Colonic mucosa (tissue), 4 donors: ENCODE data around the gene SPRED1. TPM values are rescaled to one million over a fixed set of nuclear protein-coding genes. Genes with fewer than 3 reads are reported as not detected.

ENCODE experiments used
- DNase-seq: peaks from one replicate; pipeline ENCODE4 v3.0.0-alpha.2; 2020
- H3K27ac ChIP-seq: fragments of 200-600 bp; one replicate; pipeline ENCODE4 v1.8.0; 2021
- H3K27me3 ChIP-seq: fragments of 200-600 bp; one replicate; pipeline ENCODE4 v1.8.0; 2021
- H3K36me3 ChIP-seq: fragments of 200-600 bp; one replicate; pipeline ENCODE4 v1.8.0; 2021
- H3K4me1 ChIP-seq: fragments of 200-600 bp; one replicate; pipeline ENCODE4 v1.8.0; 2021; ENCODE audit warnings: mild to moderate bottlenecking
- H3K4me3 ChIP-seq: fragments of 200-600 bp; one replicate; pipeline ENCODE4 v1.8.0; 2021
- H3K9ac ChIP-seq, 2 donors: one replicate each; pipeline ENCODE4 v1.7.0; 2013; ENCODE audit warnings: control low read depth in 2 of 2, low read depth in 2 of 2, low read length in 2 of 2
- H3K9me3 ChIP-seq: fragments of 200-600 bp; one replicate; pipeline ENCODE4 v1.8.0; 2021
- CTCF ChIP-seq: fragments of 200-600 bp; IDR thresholded peaks from one replicate; pipeline ENCODE4 v1.8.0; 2022; ENCODE audit warnings: antibody characterized with exemption, mild to moderate bottlenecking
- intact Hi-C: fragments of 100-400 bp; cut with DNase I; formaldehyde crosslinking; loops from one replicate; pipeline ENCODE4 v1.14.1; 2022
- total RNA-seq, 2 donors: library from RNA; stranded (reverse); fragmentation: NEBNext Ultra II Directional in 1 of 2; extraction: Animal tissue kit (Norgen Biotek cat#: 25700) in 1 of 2; gene quantifications; one replicate each; pipeline ENCODE4 v1.2.1, GENCODE V29; 2021
- donor health status: healthy.
- donor health status: DM: no; HTN: no; CAD: no.
- donor health status: DM: no; HTN: no; CAD: no.

The SPRED1 gene
- total RNA-seq, result 10 to 100 TPM; 26.8 to 28.0 TPM

GRCh38 chr15:38252481-38253350 is at the start of gene SPRED1:
Gene SPRED1, plus strand, starts transcription at chr15:38252836. Its CDS starts 350 bp downstream, at chr15:38253186.
- H3K4me3 ChIP-seq, result peak within 1 kb of the TSS; percentile 75
- no peaks in the 10 kb centered on the region for H3K9me3 ChIP-seq
- intact Hi-C loops, result loop anchor here (10.0 kb wide), 2 partner anchors 102 to 178 kb away; no protein-coding TSS in a partner anchor
- H3K36me3 ChIP-seq, result no peaks in the 10 kb centered on the region
- peak within 1 kb of the TSS; percentile 90 to 92 for H3K9ac ChIP-seq
- no peaks in the 10 kb centered on the region for H3K4me1 ChIP-seq
- peak within 1 kb of the TSS; percentile 99 for H3K27ac ChIP-seq
- H3K27me3 ChIP-seq, result no peaks in the 10 kb centered on the region
- peak; percentile 70 for DNase-seq
- TF ChIP-seq CTCF, result no peak

- H3K4me1 ChIP-seq, result peaks cover 5% of the 10 kb centered on the region
- intact Hi-C loops, result no loop called here
- no peaks in the 10 kb centered on the region for H3K27me3 ChIP-seq
- no peak overlapping the region for H3K4me3 ChIP-seq
- H3K9ac ChIP-seq, result no peak overlapping the region
- no peak for DNase-seq
- no peaks in the 10 kb centered on the region for H3K9me3 ChIP-seq
- no peaks in the 10 kb centered on the region for H3K36me3 ChIP-seq
- H3K27ac ChIP-seq, result no peak overlapping the region
- TF ChIP-seq CTCF, result no peak
Measured at GRCh38 chr15:38205526-38206272, 46.9 kb upstream of the SPRED1 start.

GRCh38 chr15:38207621-38208020 is 45.0 kb upstream of the SPRED1 start:
- H3K4me1 ChIP-seq, result peaks cover 10% of the 10 kb centered on the region
- no peak overlapping the region for H3K9ac ChIP-seq
- intact Hi-C loops, result no loop called here
- H3K27me3 ChIP-seq, result no peaks in the 10 kb centered on the region
- H3K36me3 ChIP-seq, result no peaks in the 10 kb centered on the region
- no peak for TF ChIP-seq CTCF
- DNase-seq, result no peak
- no peaks in the 10 kb centered on the region for H3K9me3 ChIP-seq
- H3K27ac ChIP-seq, result no peak overlapping the region
- no peak overlapping the region for H3K4me3 ChIP-seq

- no peak for TF ChIP-seq CTCF
- Histone ChIP-seq H3K4me3 (no peak overlapping the region), H3K36me3 (no peaks in the 10 kb centered on the region), H3K4me1 (peaks cover 15% of the 10 kb centered on the region), H3K27me3 (no peaks in the 10 kb centered on the region), H3K9ac (no peak overlapping the region), H3K27ac (no peak overlapping the region), H3K9me3 (no peaks in the 10 kb centered on the region)
- intact Hi-C loops, result no loop called here
- DNase-seq, result no peak
Measured at GRCh38 chr15:38208206-38208605, 44.4 kb upstream of the SPRED1 start.

GRCh38 chr15:38208779-38209178 is 43.9 kb upstream of the SPRED1 start:
- Histone ChIP-seq H3K36me3 (no peaks in the 10 kb centered on the region), H3K27me3 (no peaks in the 10 kb centered on the region), H3K9me3 (no peaks in the 10 kb centered on the region), H3K27ac (no peak overlapping the region), H3K9ac (no peak overlapping the region), H3K4me1 (peaks cover 20% of the 10 kb centered on the region), H3K4me3 (no peak overlapping the region)
- no peak for TF ChIP-seq CTCF
- DNase-seq, result no peak
- intact Hi-C loops, result no loop called here
